HepG2 (cell line): Measurements from ENCODE around the gene KCTD14. TPM values are rescaled to one million over a fixed set of nuclear protein-coding genes. Genes with fewer than 3 reads are reported as not detected.

Source experiments
- ARHGAP35 ChIP-seq: sonication (generic); formaldehyde crosslinking; IDR thresholded peaks from 2 replicates; pipeline ENCODE4 v1.9.0; 2022; ENCODE audit warnings: mild to moderate bottlenecking, inconsistent platforms, moderate library complexity, missing genetic modification reagents, borderline replicate concordance
- ATAD3A ChIP-seq: sonication (generic); formaldehyde crosslinking; IDR thresholded peaks from 2 replicates; pipeline ENCODE4 v1.4.0; 2020; ENCODE audit warnings: missing genetic modification reagents
- BHLHE40 ChIP-seq: IDR thresholded peaks from 2 replicates; pipeline ENCODE4 v1.6.1; 2011; ENCODE audit warnings: low read length, improper control_type of control experiment
- CSRNP2 ChIP-seq: sonication (generic); formaldehyde crosslinking; conservative IDR thresholded peaks from 2 replicates; pipeline ENCODE4 v1.8.0; 2022; ENCODE audit warnings: low read depth, missing genetic modification reagents
- ELF3 ChIP-seq: IDR thresholded peaks from 2 replicates; pipeline ENCODE4 v1.6.1; 2016; ENCODE audit warnings: missing genetic modification reagents, missing compliant biosample characterization
- MED8 ChIP-seq: sonication (generic); formaldehyde crosslinking; IDR thresholded peaks from 2 replicates; pipeline ENCODE4 v1.8.1; 2023; ENCODE audit warnings: mild to moderate bottlenecking, missing genetic modification reagents; ENCODE audit not compliant: insufficient replicate concordance
- MXD3 ChIP-seq: IDR thresholded peaks from 2 replicates; pipeline ENCODE4 v1.6.1; 2016; ENCODE audit warnings: mild to moderate bottlenecking, missing biosample characterization, missing genetic modification reagents
- POLR2A ChIP-seq, 2 experiments: IDR thresholded peaks; 2 replicates each; pipeline ENCODE4 v1.6.1; 2011; ENCODE audit warnings: low read depth in 2 of 2, low read length in 2 of 2, mild to moderate bottlenecking in 1 of 2, moderate library complexity in 1 of 2; ENCODE audit not compliant: insufficient read depth in 1 of 2
- SNAI1 ChIP-seq: sonication (generic); formaldehyde crosslinking; IDR thresholded peaks from 2 replicates; pipeline ENCODE4 v1.5.0; 2020; ENCODE audit warnings: mild to moderate bottlenecking, missing genetic modification reagents, borderline replicate concordance
- TCF7 ChIP-seq: sonication (generic); IDR thresholded peaks from 2 replicates; pipeline ENCODE4 v1.6.1; 2016; ENCODE audit warnings: antibody characterized with exemption, low read depth
- WIZ ChIP-seq: sonication (generic); formaldehyde crosslinking; IDR thresholded peaks from 2 replicates; pipeline ENCODE4 v1.5.1; 2020; ENCODE audit warnings: mild to moderate bottlenecking, missing genetic modification reagents
- ZBTB38 ChIP-seq: sonication (generic); formaldehyde crosslinking; IDR thresholded peaks from 2 replicates; pipeline ENCODE4 v1.5.1; 2020; ENCODE audit warnings: mild to moderate bottlenecking, missing genetic modification reagents
- ZFP41 ChIP-seq: sonication (generic); formaldehyde crosslinking; IDR thresholded peaks from 2 replicates; pipeline ENCODE4 v1.4.0; 2020; ENCODE audit warnings: mild to moderate bottlenecking, missing genetic modification reagents, borderline replicate concordance
- ZFP62 ChIP-seq: sonication (generic); formaldehyde crosslinking; IDR thresholded peaks from 2 replicates; pipeline ENCODE4 v1.4.0; 2020; ENCODE audit warnings: missing genetic modification reagents
- ZNF24 ChIP-seq: fragments of 450-650 bp; IDR thresholded peaks from 2 replicates; pipeline ENCODE4 v1.6.1; 2017; ENCODE audit warnings: antibody characterized with exemption, mild to moderate bottlenecking
- ZNF282 ChIP-seq: fragments of 450-650 bp; IDR thresholded peaks from 2 replicates; pipeline ENCODE4 v1.6.1; 2018; ENCODE audit not compliant: partially characterized antibody
- ZNF335 ChIP-seq: sonication (generic); formaldehyde crosslinking; IDR thresholded peaks from 2 replicates; pipeline ENCODE4 v1.4.0; 2020; ENCODE audit warnings: missing genetic modification reagents
- ZNF724P ChIP-seq: sonication (generic); formaldehyde crosslinking; IDR thresholded peaks from 2 replicates; pipeline ENCODE4 v1.8.0; 2022; ENCODE audit warnings: missing genetic modification reagents, borderline replicate concordance
- ZNF816 ChIP-seq: sonication (generic); formaldehyde crosslinking; IDR thresholded peaks from 2 replicates; pipeline ENCODE4 v1.8.0; 2022; ENCODE audit warnings: missing genetic modification reagents, mild to moderate bottlenecking, borderline replicate concordance
- polyA plus RNA-seq, 8 experiments: library from polyadenylated mRNA; depleted of rRNA in 3 of 8; stranded (reverse) in 7 of 8; unstranded in 1 of 8; fragments of >200 nt; fragmentation: Illumina TruSeq in 4 of 8; extraction: Trizol in 4 of 8; gene quantifications; 2 replicates each; pipeline versions ENCODE4 v1.2.1 to v1.2.3, GENCODE V29; 2011 to 2016; ENCODE audit warnings: low read depth in 4 of 8, missing spikeins in 1 of 8, mixed read lengths in 1 of 8; ENCODE audit not compliant: insufficient read depth in 1 of 8
- total RNA-seq, 5 experiments: library from RNA; depleted of rRNA; stranded (reverse); fragments of >200 nt; fragmentation: Illumina TruSeq; extraction: Trizol; gene quantifications; 2 replicates each; pipeline ENCODE4 v1.2.3, GENCODE V29; 2016; ENCODE audit warnings: low read depth in 1 of 5
- TF ChIP-seq, protein P1 (sequence below): sonication (generic); formaldehyde crosslinking; IDR thresholded peaks from 2 replicates; pipeline ENCODE4 v1.4.0; 2020; ENCODE audit warnings: mild to moderate bottlenecking, missing genetic modification reagents, borderline replicate concordance

Gene KCTD14
- total and polyA plus RNA-seq, 2 of the 13 experiments (the other 11 are each of a cell fraction or from before 2014, with no cell fraction given): 10.3 to 15.6 TPM

- TF ChIP-seq ZNF816 (CRISPR knock-in tag): no peak
- no peak for TF ChIP-seq WIZ (CRISPR knock-in tag)
- peak; percentile 86 for TF ChIP-seq ELF3 (CRISPR knock-in tag)
- TF ChIP-seq ZFP41 (CRISPR knock-in tag): no peak
- TF ChIP-seq ZNF724P (CRISPR knock-in tag): 0 out of 2 replicates have a peak, but pooled peaks have one; percentile 18
- TF ChIP-seq, protein P1, sequence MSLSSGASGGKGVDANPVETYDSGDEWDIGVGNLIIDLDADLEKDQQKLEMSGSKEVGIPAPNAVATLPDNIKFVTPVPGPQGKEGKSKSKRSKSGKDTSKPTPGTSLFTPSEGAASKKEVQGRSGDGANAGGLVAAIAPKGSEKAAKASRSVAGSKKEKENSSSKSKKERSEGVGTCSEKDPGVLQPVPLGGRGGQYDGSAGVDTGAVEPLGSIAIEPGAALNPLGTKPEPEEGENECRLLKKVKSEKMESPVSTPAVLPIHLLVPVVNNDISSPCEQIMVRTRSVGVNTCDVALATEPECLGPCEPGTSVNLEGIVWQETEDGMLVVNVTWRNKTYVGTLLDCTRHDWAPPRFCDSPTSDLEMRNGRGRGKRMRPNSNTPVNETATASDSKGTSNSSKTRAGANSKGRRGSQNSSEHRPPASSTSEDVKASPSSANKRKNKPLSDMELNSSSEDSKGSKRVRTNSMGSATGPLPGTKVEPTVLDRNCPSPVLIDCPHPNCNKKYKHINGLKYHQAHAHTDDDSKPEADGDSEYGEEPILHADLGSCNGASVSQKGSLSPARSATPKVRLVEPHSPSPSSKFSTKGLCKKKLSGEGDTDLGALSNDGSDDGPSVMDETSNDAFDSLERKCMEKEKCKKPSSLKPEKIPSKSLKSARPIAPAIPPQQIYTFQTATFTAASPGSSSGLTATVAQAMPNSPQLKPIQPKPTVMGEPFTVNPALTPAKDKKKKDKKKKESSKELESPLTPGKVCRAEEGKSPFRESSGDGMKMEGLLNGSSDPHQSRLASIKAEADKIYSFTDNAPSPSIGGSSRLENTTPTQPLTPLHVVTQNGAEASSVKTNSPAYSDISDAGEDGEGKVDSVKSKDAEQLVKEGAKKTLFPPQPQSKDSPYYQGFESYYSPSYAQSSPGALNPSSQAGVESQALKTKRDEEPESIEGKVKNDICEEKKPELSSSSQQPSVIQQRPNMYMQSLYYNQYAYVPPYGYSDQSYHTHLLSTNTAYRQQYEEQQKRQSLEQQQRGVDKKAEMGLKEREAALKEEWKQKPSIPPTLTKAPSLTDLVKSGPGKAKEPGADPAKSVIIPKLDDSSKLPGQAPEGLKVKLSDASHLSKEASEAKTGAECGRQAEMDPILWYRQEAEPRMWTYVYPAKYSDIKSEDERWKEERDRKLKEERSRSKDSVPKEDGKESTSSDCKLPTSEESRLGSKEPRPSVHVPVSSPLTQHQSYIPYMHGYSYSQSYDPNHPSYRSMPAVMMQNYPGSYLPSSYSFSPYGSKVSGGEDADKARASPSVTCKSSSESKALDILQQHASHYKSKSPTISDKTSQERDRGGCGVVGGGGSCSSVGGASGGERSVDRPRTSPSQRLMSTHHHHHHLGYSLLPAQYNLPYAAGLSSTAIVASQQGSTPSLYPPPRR (CRISPR knock-in tag): no peak
- no peak for TF ChIP-seq MXD3
- TF ChIP-seq TCF7: no peak
- no peak for TF ChIP-seq BHLHE40
- no peak for TF ChIP-seq CSRNP2 (CRISPR knock-in tag)
- no peak for TF ChIP-seq ZBTB38
- TF ChIP-seq ZNF335 (CRISPR knock-in tag): no peak
- no peak for TF ChIP-seq ZFP62 (CRISPR knock-in tag)
- 0 out of 2 replicates have a peak, but pooled peaks have one; percentile 43 for TF ChIP-seq SNAI1 (CRISPR knock-in tag)
- no peak for TF ChIP-seq MED8 (CRISPR knock-in tag)
- TF ChIP-seq ZNF282: no peak
- no peak for TF ChIP-seq ARHGAP35 (CRISPR knock-in tag)
- TF ChIP-seq POLR2A (IDR thresholded peaks at IDR 0.05; ENCODE audit: insufficient read depth in 1 of 2, low read depth in 2 of 2, low read length in 2 of 2): no peak; a peak in 1 of 4 replicates
- no peak for TF ChIP-seq ZNF24
- TF ChIP-seq ATAD3A (CRISPR knock-in tag): no peak
Measured at GRCh38 chr11:78039919-78040671, 17.0 kb upstream of the KCTD14 start (continued).
